SK-N-MC (cell line): Measurements from ENCODE around the gene INS.

ENCODE experiments used
- EZH2 ChIP-seq: fragments of 200-600 bp; sonication (generic); IDR thresholded peaks from one replicate; pipeline ENCODE4 v1.6.1; 2017; ENCODE audit warnings: antibody characterized with exemption
- FOXP2 ChIP-seq: optimal IDR thresholded peaks from 2 replicates; pipeline ENCODE3; 2011; ENCODE audit warnings: mild to moderate bottlenecking, moderate library complexity; ENCODE audit not compliant: insufficient read depth; ENCODE audit errors: extremely low read length, control extremely low read depth
- POLR2AphosphoS5 ChIP-seq: IDR thresholded peaks from 2 replicates; pipeline ENCODE4 v1.6.1; 2012; ENCODE audit warnings: mild to moderate bottlenecking, low read depth, low read length, borderline replicate concordance

DNA sequence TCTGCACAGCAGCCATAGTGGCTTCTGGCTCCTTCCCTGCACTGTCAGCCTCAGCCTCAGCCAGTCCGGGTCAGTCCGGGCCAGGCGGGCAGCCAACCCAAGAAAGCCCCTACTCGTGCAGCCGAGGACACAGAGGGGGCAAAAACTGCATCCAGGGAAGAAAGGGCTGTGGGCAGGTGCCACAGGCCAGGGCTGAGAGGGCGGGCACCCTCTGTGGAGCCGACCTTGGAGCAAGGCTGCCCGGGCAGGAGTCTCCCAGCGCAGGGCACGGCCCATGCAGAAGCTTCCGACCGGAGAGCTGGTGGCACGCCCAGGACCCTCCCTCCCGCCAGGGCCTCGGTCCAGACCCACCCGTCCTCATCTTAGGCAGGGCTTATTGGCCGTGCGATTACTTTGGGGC, 21.1 kb upstream of the INS start:
- TF ChIP-seq POLR2AphosphoS5 (no peak), EZH2 (no peak), FOXP2 (no peak)
